ENCODE results near the gene PPTC7. TPM values are rescaled to one million over a fixed set of nuclear protein-coding genes. Genes with fewer than 3 reads are reported as not detected.

Gene PPTC7
- total and polyA plus RNA-seq, 4 donors, result 5.6 to 15.7 (median 8.3) TPM

DNA sequence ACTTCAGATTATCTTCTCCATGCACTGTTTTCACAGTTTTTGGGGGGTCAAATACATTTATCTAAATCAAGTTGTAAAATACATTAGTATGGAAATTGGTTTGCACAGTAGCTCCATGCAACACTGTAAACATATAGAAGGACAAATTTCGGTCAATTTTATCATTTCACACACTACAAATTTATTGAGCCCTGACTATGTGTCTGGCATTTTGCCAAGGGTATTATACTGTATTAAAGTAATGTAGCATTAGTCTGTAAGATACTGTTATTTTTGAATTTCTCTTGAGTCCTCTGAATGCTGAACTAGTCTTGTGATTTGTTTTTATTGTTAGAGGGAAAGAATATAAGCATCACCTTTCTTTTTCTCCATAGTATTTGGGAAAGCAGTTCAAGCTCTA is 79.7 kb downstream of the PPTC7 start:
- Histone ChIP-seq H3K9ac (ENCODE audit: low read depth in 1 of 2, low read length in 2 of 2) (no peak overlapping the region), H3K4me1 (ENCODE audit: control insufficient read depth in 4 of 4, insufficient read depth in 4 of 4, low read length in 3 of 4) (peaks cover 6 to 31% (median 22%) of the 10 kb centered on the region in 4 donors), H3K27ac (ENCODE audit: low read depth in 1 of 2, low read length in 2 of 2) (no peak overlapping the region), H3K9me3 (ENCODE audit: control insufficient read depth in 4 of 4, low read length in 3 of 4) (no peaks in the 10 kb centered on the region), H3K36me3 (ENCODE audit: control insufficient read depth in 4 of 4, insufficient read depth in 3 of 4, low read depth in 1 of 4, low read length in 3 of 4) (no peaks in the 10 kb centered on the region), H3K27me3 (ENCODE audit: control insufficient read depth in 4 of 4, insufficient read depth in 4 of 4, low read length in 3 of 4) (no peaks in the 10 kb centered on the region), H3K4me3 (ENCODE audit: low read depth in 1 of 3, low read length in 3 of 3) (no peak overlapping the region)
- DNase-seq (ENCODE audit: low spot score), result no peak
- WGBS, result 85% methylated on average over 1 of the region's 1 CpG
- TF ChIP-seq RAD21 (IDR thresholded peaks at IDR 0.05) (no peak), NR2F2 (IDR thresholded peaks at IDR 0.05) (no peak), TAF1 (conservative IDR thresholded peaks at IDR 0.05) (no peak), EGR1 (IDR thresholded peaks at IDR 0.05; ENCODE audit: low read depth in 2 of 2) (no peak), RXRA (IDR thresholded peaks at IDR 0.05) (no peak), FOXA2 (IDR thresholded peaks at IDR 0.05) (no peak), HNF4G (IDR thresholded peaks at IDR 0.05) (no peak), HNF4A (conservative IDR thresholded peaks at IDR 0.05) (no peak)
- TF ChIP-seq, protein P1, sequence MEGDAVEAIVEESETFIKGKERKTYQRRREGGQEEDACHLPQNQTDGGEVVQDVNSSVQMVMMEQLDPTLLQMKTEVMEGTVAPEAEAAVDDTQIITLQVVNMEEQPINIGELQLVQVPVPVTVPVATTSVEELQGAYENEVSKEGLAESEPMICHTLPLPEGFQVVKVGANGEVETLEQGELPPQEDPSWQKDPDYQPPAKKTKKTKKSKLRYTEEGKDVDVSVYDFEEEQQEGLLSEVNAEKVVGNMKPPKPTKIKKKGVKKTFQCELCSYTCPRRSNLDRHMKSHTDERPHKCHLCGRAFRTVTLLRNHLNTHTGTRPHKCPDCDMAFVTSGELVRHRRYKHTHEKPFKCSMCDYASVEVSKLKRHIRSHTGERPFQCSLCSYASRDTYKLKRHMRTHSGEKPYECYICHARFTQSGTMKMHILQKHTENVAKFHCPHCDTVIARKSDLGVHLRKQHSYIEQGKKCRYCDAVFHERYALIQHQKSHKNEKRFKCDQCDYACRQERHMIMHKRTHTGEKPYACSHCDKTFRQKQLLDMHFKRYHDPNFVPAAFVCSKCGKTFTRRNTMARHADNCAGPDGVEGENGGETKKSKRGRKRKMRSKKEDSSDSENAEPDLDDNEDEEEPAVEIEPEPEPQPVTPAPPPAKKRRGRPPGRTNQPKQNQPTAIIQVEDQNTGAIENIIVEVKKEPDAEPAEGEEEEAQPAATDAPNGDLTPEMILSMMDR (IDR thresholded peaks at IDR 0.05; ENCODE audit: low read depth, low read length, missing input control), result no peak
- TF ChIP-seq, protein P2, sequence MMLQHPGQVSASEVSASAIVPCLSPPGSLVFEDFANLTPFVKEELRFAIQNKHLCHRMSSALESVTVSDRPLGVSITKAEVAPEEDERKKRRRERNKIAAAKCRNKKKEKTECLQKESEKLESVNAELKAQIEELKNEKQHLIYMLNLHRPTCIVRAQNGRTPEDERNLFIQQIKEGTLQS (IDR thresholded peaks at IDR 0.05), result no peak
- TF ChIP-seq, protein P3, sequence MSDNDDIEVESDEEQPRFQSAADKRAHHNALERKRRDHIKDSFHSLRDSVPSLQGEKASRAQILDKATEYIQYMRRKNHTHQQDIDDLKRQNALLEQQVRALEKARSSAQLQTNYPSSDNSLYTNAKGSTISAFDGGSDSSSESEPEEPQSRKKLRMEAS (IDR thresholded peaks at IDR 0.05), result no peak
- TF ChIP-seq, protein P4, sequence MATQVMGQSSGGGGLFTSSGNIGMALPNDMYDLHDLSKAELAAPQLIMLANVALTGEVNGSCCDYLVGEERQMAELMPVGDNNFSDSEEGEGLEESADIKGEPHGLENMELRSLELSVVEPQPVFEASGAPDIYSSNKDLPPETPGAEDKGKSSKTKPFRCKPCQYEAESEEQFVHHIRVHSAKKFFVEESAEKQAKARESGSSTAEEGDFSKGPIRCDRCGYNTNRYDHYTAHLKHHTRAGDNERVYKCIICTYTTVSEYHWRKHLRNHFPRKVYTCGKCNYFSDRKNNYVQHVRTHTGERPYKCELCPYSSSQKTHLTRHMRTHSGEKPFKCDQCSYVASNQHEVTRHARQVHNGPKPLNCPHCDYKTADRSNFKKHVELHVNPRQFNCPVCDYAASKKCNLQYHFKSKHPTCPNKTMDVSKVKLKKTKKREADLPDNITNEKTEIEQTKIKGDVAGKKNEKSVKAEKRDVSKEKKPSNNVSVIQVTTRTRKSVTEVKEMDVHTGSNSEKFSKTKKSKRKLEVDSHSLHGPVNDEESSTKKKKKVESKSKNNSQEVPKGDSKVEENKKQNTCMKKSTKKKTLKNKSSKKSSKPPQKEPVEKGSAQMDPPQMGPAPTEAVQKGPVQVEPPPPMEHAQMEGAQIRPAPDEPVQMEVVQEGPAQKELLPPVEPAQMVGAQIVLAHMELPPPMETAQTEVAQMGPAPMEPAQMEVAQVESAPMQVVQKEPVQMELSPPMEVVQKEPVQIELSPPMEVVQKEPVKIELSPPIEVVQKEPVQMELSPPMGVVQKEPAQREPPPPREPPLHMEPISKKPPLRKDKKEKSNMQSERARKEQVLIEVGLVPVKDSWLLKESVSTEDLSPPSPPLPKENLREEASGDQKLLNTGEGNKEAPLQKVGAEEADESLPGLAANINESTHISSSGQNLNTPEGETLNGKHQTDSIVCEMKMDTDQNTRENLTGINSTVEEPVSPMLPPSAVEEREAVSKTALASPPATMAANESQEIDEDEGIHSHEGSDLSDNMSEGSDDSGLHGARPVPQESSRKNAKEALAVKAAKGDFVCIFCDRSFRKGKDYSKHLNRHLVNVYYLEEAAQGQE (IDR thresholded peaks at IDR 0.05), result no peak

DNA sequence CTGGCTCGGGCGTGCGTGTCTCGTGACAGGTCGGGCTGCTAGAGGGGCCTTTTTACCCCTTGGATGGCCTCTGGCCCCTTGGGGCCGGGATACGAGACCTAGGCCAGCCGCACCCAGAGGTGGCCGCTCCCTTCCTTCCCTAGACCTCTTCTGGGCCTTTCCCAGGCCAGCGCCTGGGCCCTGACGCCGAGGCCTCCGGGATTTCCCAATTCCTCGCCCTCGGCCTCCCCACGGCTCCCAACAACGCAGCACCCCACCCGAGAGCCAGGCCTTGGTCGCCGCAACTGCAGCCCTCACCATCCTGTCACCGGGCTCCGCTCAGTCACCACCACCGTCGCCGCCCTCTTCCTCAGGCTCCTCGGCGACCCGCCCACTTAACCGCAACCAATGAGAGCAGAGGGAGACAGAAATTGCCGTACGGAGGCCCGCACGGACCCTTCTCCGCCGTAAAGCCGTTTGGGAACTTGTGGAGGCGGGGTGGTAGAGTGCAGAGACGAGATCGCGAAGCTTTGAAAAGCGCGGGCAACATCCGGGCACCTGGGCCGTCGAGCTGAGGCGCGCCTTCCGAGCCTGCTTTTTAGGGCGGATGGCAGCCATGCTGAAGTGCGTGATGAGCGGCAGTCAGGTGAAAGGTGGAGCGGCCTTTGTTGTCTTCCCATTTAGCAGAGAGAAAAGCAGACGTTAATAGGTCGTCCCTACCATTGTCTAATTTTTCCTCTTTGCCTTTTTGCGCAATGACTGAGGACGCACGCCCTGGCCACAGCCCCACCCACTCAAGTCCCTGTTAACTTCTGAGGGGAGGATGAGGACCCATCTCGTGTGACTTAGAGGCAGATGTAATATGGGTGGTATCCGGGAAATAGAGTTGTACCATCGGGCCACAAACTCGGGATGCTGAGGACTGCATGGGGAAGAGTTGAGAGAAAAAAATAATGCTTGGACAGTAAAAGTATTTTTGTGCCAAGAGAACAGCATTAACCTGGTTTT is 81.1 kb downstream of the PPTC7 start, which contains the start of the genes RAD9B and VPS29:
Gene RAD9B, plus strand, starts transcription at position 580 of the 987 bp plus-strand sequence. Its CDS starts 7 bp downstream, at position 587.
Gene VPS29, minus strand, starts transcription at position 360 of the 987 bp plus-strand sequence. Its CDS starts 60 bp downstream, at position 300.
- Histone ChIP-seq H3K27me3 (ENCODE audit: control insufficient read depth in 4 of 4, insufficient read depth in 4 of 4, low read length in 3 of 4) (no peaks in the 10 kb centered on the region), H3K9me3 (ENCODE audit: control insufficient read depth in 4 of 4, low read length in 3 of 4) (no peaks in the 10 kb centered on the region), H3K4me3 (ENCODE audit: low read depth in 1 of 3, low read length in 3 of 3) (peak within 1 kb of the TSS; percentile 74 to 100 (median 81)), H3K9ac (ENCODE audit: low read depth in 1 of 2, low read length in 2 of 2) (peak within 1 kb of the TSS; percentile 9 to 89), H3K4me1 (ENCODE audit: control insufficient read depth in 4 of 4, insufficient read depth in 4 of 4, low read length in 3 of 4) (peaks cover 6 to 31% (median 25%) of the 10 kb centered on the region in 4 donors), H3K36me3 (ENCODE audit: control insufficient read depth in 4 of 4, insufficient read depth in 3 of 4, low read depth in 1 of 4, low read length in 3 of 4) (no peaks in the 10 kb centered on the region), H3K27ac (ENCODE audit: low read depth in 1 of 2, low read length in 2 of 2) (peak within 1 kb of the TSS; percentile 79 to 83)
- DNase-seq (ENCODE audit: low spot score), result peak; percentile 98
- 7% methylated on average over 61 of the region's 61 CpGs for whole genome bisulfite sequencing
- TF ChIP-seq RAD21 (IDR thresholded peaks at IDR 0.05), result peak; percentile 56 to 62
- TF ChIP-seq, protein P4 (IDR thresholded peaks at IDR 0.05), result peak; percentile 81
- TF ChIP-seq FOXA1 (IDR thresholded peaks at IDR 0.05), result peak; percentile 75
- TF ChIP-seq, protein P5, sequence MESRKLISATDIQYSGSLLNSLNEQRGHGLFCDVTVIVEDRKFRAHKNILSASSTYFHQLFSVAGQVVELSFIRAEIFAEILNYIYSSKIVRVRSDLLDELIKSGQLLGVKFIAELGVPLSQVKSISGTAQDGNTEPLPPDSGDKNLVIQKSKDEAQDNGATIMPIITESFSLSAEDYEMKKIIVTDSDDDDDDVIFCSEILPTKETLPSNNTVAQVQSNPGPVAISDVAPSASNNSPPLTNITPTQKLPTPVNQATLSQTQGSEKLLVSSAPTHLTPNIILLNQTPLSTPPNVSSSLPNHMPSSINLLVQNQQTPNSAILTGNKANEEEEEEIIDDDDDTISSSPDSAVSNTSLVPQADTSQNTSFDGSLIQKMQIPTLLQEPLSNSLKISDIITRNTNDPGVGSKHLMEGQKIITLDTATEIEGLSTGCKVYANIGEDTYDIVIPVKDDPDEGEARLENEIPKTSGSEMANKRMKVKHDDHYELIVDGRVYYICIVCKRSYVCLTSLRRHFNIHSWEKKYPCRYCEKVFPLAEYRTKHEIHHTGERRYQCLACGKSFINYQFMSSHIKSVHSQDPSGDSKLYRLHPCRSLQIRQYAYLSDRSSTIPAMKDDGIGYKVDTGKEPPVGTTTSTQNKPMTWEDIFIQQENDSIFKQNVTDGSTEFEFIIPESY (IDR thresholded peaks at IDR 0.05), result peak; percentile 98
- TF ChIP-seq, protein P2 (IDR thresholded peaks at IDR 0.05), result no peak
- peak; percentile 45 for TF ChIP-seq FOXA2 (IDR thresholded peaks at IDR 0.05)
- peak; percentile 27 to 48 for TF ChIP-seq HNF4A (conservative IDR thresholded peaks at IDR 0.05)
- peak; percentile 93 for TF ChIP-seq SP1 (IDR thresholded peaks at IDR 0.05)
- peak; percentile 97 for TF ChIP-seq YY1 (IDR thresholded peaks at IDR 0.05)
- TF ChIP-seq RXRA (IDR thresholded peaks at IDR 0.05), result peak; percentile 63 to 79

All from liver (tissue), 9 donors.